ENCODE results near the gene MEF2D.
A peak's percentile ranks its signal among the peaks of the same experiment; 100 is the strongest.

The MEF2D gene

GRCh38 chr1:156480411-156481192 is 20.0 kb downstream of the MEF2D start:
- in situ Hi-C loops (cut with HindIII; ENCODE audit: low sequenced_read_pairs), result no loop called here
- peak; percentile 67 for TF ChIP-seq CTCF (IDR thresholded peaks at IDR 0.05; ENCODE audit: low read depth, low read length, missing control alignments)
- DNase-seq (ENCODE audit: low read depth), result no peak
- no peak overlapping the region for H3K4me3 ChIP-seq (ENCODE audit: low read depth, low read length)

DNA sequence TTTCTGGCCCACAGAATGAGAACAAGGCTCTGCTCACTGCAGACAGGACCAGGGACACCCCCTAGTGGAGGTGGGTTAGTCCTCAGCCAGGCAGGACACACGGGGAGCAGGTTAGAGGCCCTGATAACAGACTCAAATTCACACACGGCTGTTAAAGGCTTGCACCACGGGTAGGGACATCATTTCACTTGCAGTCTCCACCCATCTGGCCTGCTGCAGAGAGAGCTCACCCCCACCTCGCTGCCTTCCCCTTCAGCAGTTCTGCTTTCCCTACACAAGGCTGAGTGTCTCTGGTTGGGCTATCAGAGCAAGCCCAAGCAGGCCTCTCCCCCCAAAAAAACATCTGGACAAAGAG is 20.6 kb downstream of the MEF2D start:
- peak; percentile 16 for TF ChIP-seq CTCF (IDR thresholded peaks at IDR 0.05; ENCODE audit: low read depth, low read length, missing control alignments)
- H3K4me3 ChIP-seq (ENCODE audit: low read depth, low read length), result no peak overlapping the region
- in situ Hi-C loops (cut with HindIII; ENCODE audit: low sequenced_read_pairs), result no loop called here
- no peak for DNase-seq (ENCODE audit: low read depth)

- in situ Hi-C loops (cut with HindIII; ENCODE audit: low sequenced_read_pairs), result no loop called here
- no peak for TF ChIP-seq CTCF (IDR thresholded peaks at IDR 0.05; ENCODE audit: low read depth, low read length, missing control alignments)
- no peak overlapping the region for H3K4me3 ChIP-seq (ENCODE audit: low read depth, low read length)
- no peak for DNase-seq (ENCODE audit: low read depth)
These were observed 21.2 kb downstream of the MEF2D start for GRCh38 chr1:156479093-156480015.

- H3K4me3 ChIP-seq (ENCODE audit: low read depth, low read length), result no peak overlapping the region
- no peak for DNase-seq (ENCODE audit: low read depth)
- TF ChIP-seq CTCF (IDR thresholded peaks at IDR 0.05; ENCODE audit: low read depth, low read length, missing control alignments), result no peak
- in situ Hi-C loops (cut with HindIII; ENCODE audit: low sequenced_read_pairs), result no loop called here
These were observed 22.3 kb downstream of the MEF2D start for GRCh38 chr1:156478250-156478627.

GRCh38 chr1:156477526-156478249 is 22.9 kb downstream of the MEF2D start:
- DNase-seq (ENCODE audit: low read depth), result no peak
- no peak overlapping the region for H3K4me3 ChIP-seq (ENCODE audit: low read depth, low read length)
- TF ChIP-seq CTCF (IDR thresholded peaks at IDR 0.05; ENCODE audit: low read depth, low read length, missing control alignments), result no peak
- in situ Hi-C loops (cut with HindIII; ENCODE audit: low sequenced_read_pairs), result no loop called here

Measured in astrocyte of the cerebellum (primary cell).